Lower leg skin (tissue), 4 donors: ENCODE data around the gene UBAP1. TPM values are rescaled to one million over a fixed set of nuclear protein-coding genes. Genes with fewer than 3 reads are reported as not detected.

ENCODE experiments used
- DNase-seq, 2 donors: peaks; one replicate each; pipeline ENCODE4 v3.0.0-alpha.2; 2019; ENCODE audit warnings: low spot score in 2 of 2
- H3K4me3 ChIP-seq: fragments of 200-600 bp; sonication (generic); 2 replicates; pipeline ENCODE4 v1.5.1; 2017; ENCODE audit warnings: mild to moderate bottlenecking, low read depth; ENCODE audit not compliant: poor library complexity, severe bottlenecking
- CTCF ChIP-seq, 3 donors: fragments of 450-650 bp; IDR thresholded peaks; one replicate each; pipeline ENCODE4 v1.5.1; 2016; ENCODE audit warnings: antibody characterized with exemption in 3 of 3, mild to moderate bottlenecking in 3 of 3, moderate library complexity in 2 of 3
- POLR2A ChIP-seq, 2 donors: fragments of 450-650 bp; IDR thresholded peaks; one replicate each; pipeline ENCODE4 v1.6.1; 2016 to 2017; ENCODE audit warnings: antibody characterized with exemption in 2 of 2, mild to moderate bottlenecking in 1 of 2, moderate library complexity in 1 of 2
- WGBS, 2 donors: methylation state at CpG; one replicate each; pipeline ENCODE4 v1.1.5; 2018; 5-methylcytosine and 5-hydroxymethylcytosine counted together
- intact Hi-C: fragments of 100-400 bp; cut with DNase I; formaldehyde crosslinking; loops from one replicate; pipeline ENCODE4 v1.15.0; 2023; ENCODE audit warnings: low total_unique reads
- total RNA-seq, 4 donors: library from RNA; depleted of rRNA; stranded (reverse); fragments of >200 nt; gene quantifications; one replicate each; pipeline ENCODE4 v1.1.0, GENCODE V29; 2016

UBAP1 gene
- total RNA-seq, 4 donors from 2014 or later: 40.0 to 63.7 (median 53.2) TPM

- no peak overlapping the region for H3K4me3 ChIP-seq
- intact Hi-C loops: no loop called here
- no peak for DNase-seq
- TF ChIP-seq CTCF (IDR thresholded peaks at IDR 0.05) (no peak), POLR2A (IDR thresholded peaks at IDR 0.05) (no peak)
- 72 to 94% methylated on average over 2 of the region's 2 CpGs for WGBS, 2 donors
Observed at GRCh38 chr9:34227445-34227844, 48.6 kb downstream of the UBAP1 start.

- no peak for DNase-seq
- no peak for TF ChIP-seq POLR2A (IDR thresholded peaks at IDR 0.05)
- TF ChIP-seq CTCF (IDR thresholded peaks at IDR 0.05): no peak
- no peak overlapping the region for H3K4me3 ChIP-seq
- intact Hi-C loops: no loop called here
- WGBS, 2 donors: 70 to 72% methylated on average over 4 of the region's 4 CpGs
Observed at GRCh38 chr9:34230556-34230955, 51.7 kb downstream of the UBAP1 start.

GRCh38 chr9:34232201-34232600 is 53.4 kb downstream of the UBAP1 start:
- intact Hi-C loops: no loop called here
- no peak for TF ChIP-seq POLR2A (IDR thresholded peaks at IDR 0.05)
- TF ChIP-seq CTCF (IDR thresholded peaks at IDR 0.05): no peak
- no peak overlapping the region for H3K4me3 ChIP-seq
- 73 to 86% methylated on average over 2 of the region's 2 CpGs for WGBS, 2 donors
- DNase-seq: no peak

- intact Hi-C loops: no loop called here
- TF ChIP-seq CTCF (IDR thresholded peaks at IDR 0.05): no peak
- no peak for TF ChIP-seq POLR2A (IDR thresholded peaks at IDR 0.05)
- no peak for DNase-seq
- H3K4me3 ChIP-seq: no peak overlapping the region
- WGBS, 2 donors: 79 to 84% methylated on average over 1 of the region's 1 CpG
Observed at GRCh38 chr9:34233672-34234071, 54.8 kb downstream of the UBAP1 start.

- no peak for DNase-seq
- WGBS, 2 donors: 74 to 84% methylated on average over 4 of the region's 4 CpGs
- intact Hi-C loops: no loop called here
- TF ChIP-seq CTCF (IDR thresholded peaks at IDR 0.05): no peak
- TF ChIP-seq POLR2A (IDR thresholded peaks at IDR 0.05): no peak
- no peak overlapping the region for H3K4me3 ChIP-seq
Observed at GRCh38 chr9:34237836-34238235, 59.0 kb downstream of the UBAP1 start.

GRCh38 chr9:34240006-34240405 is 61.2 kb downstream of the UBAP1 start:
- DNase-seq: no peak
- TF ChIP-seq POLR2A (IDR thresholded peaks at IDR 0.05): no peak
- TF ChIP-seq CTCF (IDR thresholded peaks at IDR 0.05): no peak
- H3K4me3 ChIP-seq: no peak overlapping the region
- intact Hi-C loops: no loop called here
- 29 to 52% methylated on average over 1 of the region's 1 CpG for WGBS, 2 donors
